HepG2 (cell line): ENCODE measurements around the gene SMIM41. TPM values are rescaled to one million over a fixed set of nuclear protein-coding genes. Genes with fewer than 3 reads are reported as not detected.
A peak's percentile ranks its signal among the peaks of the same experiment; 100 is the strongest.

Experiments used
- CBX1 ChIP-seq: IDR thresholded peaks from one replicate; pipeline ENCODE4 v1.6.1; 2016; ENCODE audit warnings: antibody characterized with exemption, low read depth
- CREB3 ChIP-seq: sonication (generic); formaldehyde crosslinking; IDR thresholded peaks from 2 replicates; pipeline ENCODE4 v1.5.0; 2020; ENCODE audit warnings: missing genetic modification reagents
- CREBL2 ChIP-seq: sonication (generic); formaldehyde crosslinking; IDR thresholded peaks from 2 replicates; pipeline ENCODE4 v1.8.1; 2023; ENCODE audit warnings: missing genetic modification reagents, mild to moderate bottlenecking, borderline replicate concordance
- HIC2 ChIP-seq: sonication (generic); formaldehyde crosslinking; IDR thresholded peaks from 2 replicates; pipeline ENCODE4 v1.9.0; 2022; ENCODE audit warnings: low read depth, missing genetic modification reagents
- MYC ChIP-seq: sonication (generic); formaldehyde crosslinking; IDR thresholded peaks from 2 replicates; pipeline ENCODE4 v1.9.0; 2021; ENCODE audit warnings: missing genetic modification reagents, borderline replicate concordance
- MYNN ChIP-seq: sonication (generic); formaldehyde crosslinking; IDR thresholded peaks from 2 replicates; pipeline ENCODE4 v1.4.0; 2020; ENCODE audit warnings: mild to moderate bottlenecking, low read depth, missing genetic modification reagents
- NFIB ChIP-seq: sonication (generic); formaldehyde crosslinking; IDR thresholded peaks from 2 replicates; pipeline ENCODE4 v1.9.0; 2021; ENCODE audit warnings: missing genetic modification reagents, mild to moderate bottlenecking, borderline replicate concordance
- NFKB2 ChIP-seq: sonication (generic); formaldehyde crosslinking; IDR thresholded peaks from 2 replicates; pipeline ENCODE4 v1.4.0; 2020; ENCODE audit warnings: missing genetic modification reagents, borderline replicate concordance
- NFYC ChIP-seq: IDR thresholded peaks from 2 replicates; pipeline ENCODE4 v1.6.1; 2016; ENCODE audit warnings: missing genetic modification reagents, missing compliant biosample characterization
- PLSCR1 ChIP-seq: sonication (generic); formaldehyde crosslinking; IDR thresholded peaks from 2 replicates; pipeline ENCODE4 v1.5.0; 2020; ENCODE audit warnings: missing genetic modification reagents, mild to moderate bottlenecking, borderline replicate concordance
- RARA ChIP-seq: IDR thresholded peaks from 2 replicates; pipeline ENCODE4 v1.6.1; 2016; ENCODE audit warnings: missing genetic modification reagents, missing compliant biosample characterization
- RORA ChIP-seq: sonication (generic); formaldehyde crosslinking; IDR thresholded peaks from 2 replicates; pipeline ENCODE4 v1.5.0; 2020; ENCODE audit warnings: mild to moderate bottlenecking, missing genetic modification reagents, moderate library complexity
- SP5 ChIP-seq: IDR thresholded peaks from 2 replicates; pipeline ENCODE4 v1.6.1; 2016; ENCODE audit warnings: low read depth, borderline replicate concordance
- SSRP1 ChIP-seq: IDR thresholded peaks from 2 replicates; pipeline ENCODE4 v1.6.1; 2016; ENCODE audit warnings: control low read depth
- TCF12 ChIP-seq, 2 experiments: fragments of 450-650 bp in 1 of 2; sonication (generic) in 1 of 2; formaldehyde crosslinking in 1 of 2; IDR thresholded peaks; 2 replicates each; pipeline versions ENCODE4 v1.6.1 to v1.8.0; 2017 to 2022; ENCODE audit warnings: antibody characterized with exemption in 1 of 2, mild to moderate bottlenecking in 1 of 2, missing genetic modification reagents in 1 of 2, moderate library complexity in 1 of 2
- THYN1 ChIP-seq: sonication (generic); formaldehyde crosslinking; IDR thresholded peaks from 2 replicates; pipeline ENCODE4 v1.8.1; 2023; ENCODE audit warnings: low read depth, mild to moderate bottlenecking, moderate library complexity, missing genetic modification reagents, borderline replicate concordance
- TRIM24 ChIP-seq: sonication (generic); formaldehyde crosslinking; IDR thresholded peaks from 2 replicates; pipeline ENCODE4 v1.8.0; 2022; ENCODE audit warnings: mild to moderate bottlenecking, missing genetic modification reagents
- ZC3H4 ChIP-seq: sonication (generic); formaldehyde crosslinking; IDR thresholded peaks from 2 replicates; pipeline ENCODE4 v1.4.0; 2020; ENCODE audit warnings: missing genetic modification reagents, borderline replicate concordance
- ZIK1 ChIP-seq: sonication (generic); formaldehyde crosslinking; IDR thresholded peaks from 2 replicates; pipeline ENCODE4 v1.5.0; 2020; ENCODE audit warnings: mild to moderate bottlenecking, low read depth, missing genetic modification reagents, borderline replicate concordance
- ZNF18 ChIP-seq: sonication (generic); formaldehyde crosslinking; IDR thresholded peaks from 2 replicates; pipeline ENCODE4 v1.8.0; 2022; ENCODE audit warnings: mild to moderate bottlenecking, missing genetic modification reagents; ENCODE audit not compliant: insufficient replicate concordance
- ZNF230 ChIP-seq: sonication (generic); formaldehyde crosslinking; IDR thresholded peaks from 2 replicates; pipeline ENCODE4 v1.4.0; 2020; ENCODE audit warnings: mild to moderate bottlenecking, missing genetic modification reagents
- ZNF326 ChIP-seq: sonication (generic); formaldehyde crosslinking; IDR thresholded peaks from 2 replicates; pipeline ENCODE4 v1.4.0; 2020; ENCODE audit warnings: missing genetic modification reagents, borderline replicate concordance
- ZNF556 ChIP-seq: sonication (generic); formaldehyde crosslinking; IDR thresholded peaks from 2 replicates; pipeline ENCODE4 v1.4.0; 2020; ENCODE audit warnings: mild to moderate bottlenecking, missing genetic modification reagents, borderline replicate concordance
- ZNF557 ChIP-seq: sonication (generic); formaldehyde crosslinking; IDR thresholded peaks from 2 replicates; pipeline ENCODE4 v1.4.0; 2020; ENCODE audit warnings: missing genetic modification reagents
- ZNF605 ChIP-seq: sonication (generic); formaldehyde crosslinking; IDR thresholded peaks from 2 replicates; pipeline ENCODE4 v1.8.0; 2022; ENCODE audit warnings: mild to moderate bottlenecking, missing genetic modification reagents
- polyA plus RNA-seq, 8 experiments: library from polyadenylated mRNA; depleted of rRNA in 3 of 8; stranded (reverse) in 7 of 8; unstranded in 1 of 8; fragments of >200 nt; fragmentation: Illumina TruSeq in 4 of 8; extraction: Trizol in 4 of 8; gene quantifications; 2 replicates each; pipeline versions ENCODE4 v1.2.1 to v1.2.3, GENCODE V29; 2011 to 2016; ENCODE audit warnings: low read depth in 4 of 8, missing spikeins in 1 of 8, mixed read lengths in 1 of 8; ENCODE audit not compliant: insufficient read depth in 1 of 8
- total RNA-seq, 5 experiments: library from RNA; depleted of rRNA; stranded (reverse); fragments of >200 nt; fragmentation: Illumina TruSeq; extraction: Trizol; gene quantifications; 2 replicates each; pipeline ENCODE4 v1.2.3, GENCODE V29; 2016; ENCODE audit warnings: low read depth in 1 of 5

The SMIM41 gene
- total and polyA plus RNA-seq, 2 of the 13 experiments (the other 11 are each of a cell fraction or from before 2014, with no cell fraction given), result not detected

GRCh38 chr12:52119398-52120254 lies 40.1 kb downstream of the SMIM41 start (continued):
- no peak for TF ChIP-seq NFYC (CRISPR knock-in tag)
- TF ChIP-seq ZNF326 (CRISPR knock-in tag), result no peak
- TF ChIP-seq SP5 (CRISPR knock-in tag), result peak; percentile 96
- peak; percentile 39; the same call in 1 of the 2 replicates for TF ChIP-seq ZNF605 (CRISPR knock-in tag)
- no peak for TF ChIP-seq TRIM24 (CRISPR knock-in tag)
- TF ChIP-seq HIC2, result no peak
- no peak for TF ChIP-seq CREB3 (CRISPR knock-in tag)
- TF ChIP-seq CBX1, result peak; percentile 43
- no peak for TF ChIP-seq ZNF557
- TF ChIP-seq ZC3H4 (CRISPR knock-in tag), result no peak
- TF ChIP-seq ZNF556 (CRISPR knock-in tag), result no peak
- TF ChIP-seq MYNN (CRISPR knock-in tag), result no peak
- no peak for TF ChIP-seq RORA
- peak; percentile 48 for TF ChIP-seq ZNF18 (CRISPR knock-in tag)
- TF ChIP-seq CREBL2, result no peak
- no peak for TF ChIP-seq THYN1 (CRISPR knock-in tag)
- TF ChIP-seq MYC (CRISPR knock-in tag), result peak; percentile 71
- no peak for TF ChIP-seq NFKB2
- TF ChIP-seq ZIK1 (CRISPR knock-in tag), result no peak
- TF ChIP-seq RARA (CRISPR knock-in tag), result peak; percentile 82
- TF ChIP-seq TCF12 (IDR thresholded peaks at IDR 0.05), result no peak
- no peak for TF ChIP-seq TCF12 (CRISPR knock-in tag; IDR thresholded peaks at IDR 0.05)
- TF ChIP-seq SSRP1 (CRISPR knock-in tag), result no peak
- no peak for TF ChIP-seq PLSCR1
- peak; percentile 72; the same call in 1 of the 2 replicates for TF ChIP-seq ZNF230 (CRISPR knock-in tag)
- TF ChIP-seq NFIB (CRISPR knock-in tag), result no peak
